GDM1 (cell line): ENCODE measurements around the gene CCR5AS.
"Not testable (repeated sequence)": the region's sequence is repeated elsewhere in the genome, so short reads cannot be mapped to it uniquely, and the experiment has no call there.

Experiments used
- DNase-seq: peaks from one replicate; lab custom pipeline; 2025; lab: John Stamatoyannopoulos, UW

The CCR5AS gene

DNA sequence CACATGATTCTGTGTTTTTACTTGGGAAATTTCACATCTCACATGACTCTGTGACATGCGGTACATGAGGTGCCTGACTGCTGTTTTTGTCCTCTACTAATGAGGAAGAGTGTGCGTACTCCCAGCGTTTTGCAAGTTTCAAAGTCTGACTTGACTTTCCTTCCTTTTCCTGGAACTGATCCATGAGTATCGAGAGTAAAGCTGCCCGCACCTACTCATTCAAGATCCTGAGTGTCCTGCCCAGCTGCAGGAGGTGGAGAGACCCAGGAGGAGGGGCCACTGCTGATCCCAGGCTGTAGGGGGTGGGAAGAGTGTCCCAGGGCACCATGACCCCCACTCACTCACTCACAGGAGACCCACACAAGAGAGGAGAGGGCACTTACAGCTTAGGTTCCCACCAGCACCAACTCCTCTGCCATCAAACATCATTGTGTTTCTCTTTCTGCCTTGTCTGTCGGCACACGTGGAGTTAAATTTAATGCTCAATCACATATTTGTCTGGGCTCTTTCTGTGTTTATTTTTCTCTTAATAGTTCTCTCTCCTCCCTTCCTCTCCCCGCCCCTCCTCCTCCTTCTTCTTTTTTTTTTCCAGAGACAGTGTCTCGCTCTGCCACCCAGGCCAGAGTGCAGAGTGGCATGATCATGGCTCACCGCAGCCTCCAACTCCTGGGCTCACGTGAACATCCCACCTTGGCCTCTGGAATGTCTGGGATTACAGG, 1.4 kb downstream of the CCR5AS start:
- DNase-seq, result no peak

DNA sequence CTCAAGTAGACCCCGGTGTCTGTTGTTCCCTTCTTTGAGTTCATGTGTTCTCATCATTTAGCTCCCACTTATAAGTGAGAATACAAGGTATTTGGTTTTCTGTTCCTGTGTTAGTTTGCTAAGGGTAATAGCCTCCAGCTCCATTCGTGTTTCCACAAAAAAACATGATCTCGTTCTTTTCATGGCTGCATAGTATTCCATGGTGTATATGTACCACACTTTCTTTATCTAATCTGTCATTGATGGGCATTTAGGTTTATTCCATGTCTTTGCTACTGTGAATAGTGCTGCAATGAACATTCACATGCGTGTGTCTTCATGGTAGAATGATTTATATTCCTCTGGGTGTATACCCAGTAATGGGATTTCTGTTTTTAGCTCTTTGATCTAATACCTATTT, 4.0 kb downstream of the CCR5AS start:
- DNase-seq, result not testable (repeated sequence)

DNA sequence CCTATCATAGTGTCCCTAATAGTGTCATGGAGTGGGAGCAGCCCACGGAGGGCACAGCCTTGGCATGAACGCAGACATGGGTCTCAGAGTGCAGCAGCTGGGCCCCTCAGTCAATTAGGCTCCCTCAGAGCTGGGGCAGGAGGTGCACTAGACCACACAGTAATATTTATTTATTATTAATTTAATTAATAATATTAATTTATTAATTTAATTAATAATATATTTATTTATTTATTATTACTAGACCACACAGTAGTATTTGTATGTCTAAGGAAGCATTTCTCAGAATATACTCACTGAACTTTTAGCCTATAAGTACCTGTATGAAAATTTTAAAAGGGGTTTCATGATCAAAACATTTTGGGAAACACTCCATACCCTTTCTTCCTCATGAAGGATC, 5.3 kb downstream of the CCR5AS start:
- no peak for DNase-seq

GRCh38 chr3:46400846-46401245, 6.0 kb downstream of the CCR5AS start:
- no peak for DNase-seq

- DNase-seq, result no peak
These were observed 6.7 kb downstream of the CCR5AS start for GRCh38 chr3:46400000-46400734.

- DNase-seq, result no peak
These were observed 7.3 kb downstream of the CCR5AS start for GRCh38 chr3:46399557-46399956.

- no peak for DNase-seq
These were observed 7.8 kb downstream of the CCR5AS start for GRCh38 chr3:46399098-46399497.

GRCh38 chr3:46398186-46398955, 8.5 kb downstream of the CCR5AS start:
- no peak for DNase-seq

GRCh38 chr3:46397111-46397510, 9.8 kb downstream of the CCR5AS start:
- no peak for DNase-seq

DNA sequence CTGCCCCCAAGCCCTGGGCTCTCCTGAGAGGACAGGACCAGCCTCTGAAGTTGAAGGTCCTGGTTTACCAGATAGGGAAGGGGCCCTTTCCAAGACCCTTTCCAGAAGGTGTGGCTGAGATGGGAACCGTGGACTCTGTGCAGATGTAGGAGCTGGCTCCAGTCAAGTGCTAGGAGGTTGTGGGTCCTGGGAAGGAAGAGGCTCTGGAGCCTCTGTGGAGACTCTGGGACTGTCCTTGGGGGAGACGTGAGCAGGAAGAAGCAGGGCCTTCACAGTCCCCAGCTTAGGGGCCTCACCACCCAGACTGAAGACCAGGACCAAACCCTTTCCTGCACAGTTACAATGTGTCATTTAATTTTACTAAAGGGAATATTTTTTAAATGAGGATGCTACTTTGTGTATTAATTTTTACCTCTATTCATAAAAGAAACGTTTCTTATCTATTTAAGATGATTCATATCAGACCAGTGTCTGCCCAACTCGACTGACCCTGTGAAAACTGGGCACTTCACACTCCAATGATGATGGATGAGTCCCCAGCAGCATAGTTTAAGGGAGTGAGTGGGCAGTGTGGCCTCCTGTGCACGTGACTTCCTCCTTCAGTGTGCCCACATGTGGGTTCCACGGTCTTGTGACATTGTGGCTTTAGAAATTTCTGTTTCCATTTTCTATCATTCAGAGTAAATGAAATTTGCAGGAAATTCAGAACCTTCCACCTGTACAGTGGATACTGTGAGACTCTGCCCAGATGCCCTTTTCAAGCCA, 10.9 kb downstream of the CCR5AS start:
- peak; percentile 24 for DNase-seq

- DNase-seq, result no peak
These were observed 11.6 kb downstream of the CCR5AS start for GRCh38 chr3:46395210-46395661.

DNA sequence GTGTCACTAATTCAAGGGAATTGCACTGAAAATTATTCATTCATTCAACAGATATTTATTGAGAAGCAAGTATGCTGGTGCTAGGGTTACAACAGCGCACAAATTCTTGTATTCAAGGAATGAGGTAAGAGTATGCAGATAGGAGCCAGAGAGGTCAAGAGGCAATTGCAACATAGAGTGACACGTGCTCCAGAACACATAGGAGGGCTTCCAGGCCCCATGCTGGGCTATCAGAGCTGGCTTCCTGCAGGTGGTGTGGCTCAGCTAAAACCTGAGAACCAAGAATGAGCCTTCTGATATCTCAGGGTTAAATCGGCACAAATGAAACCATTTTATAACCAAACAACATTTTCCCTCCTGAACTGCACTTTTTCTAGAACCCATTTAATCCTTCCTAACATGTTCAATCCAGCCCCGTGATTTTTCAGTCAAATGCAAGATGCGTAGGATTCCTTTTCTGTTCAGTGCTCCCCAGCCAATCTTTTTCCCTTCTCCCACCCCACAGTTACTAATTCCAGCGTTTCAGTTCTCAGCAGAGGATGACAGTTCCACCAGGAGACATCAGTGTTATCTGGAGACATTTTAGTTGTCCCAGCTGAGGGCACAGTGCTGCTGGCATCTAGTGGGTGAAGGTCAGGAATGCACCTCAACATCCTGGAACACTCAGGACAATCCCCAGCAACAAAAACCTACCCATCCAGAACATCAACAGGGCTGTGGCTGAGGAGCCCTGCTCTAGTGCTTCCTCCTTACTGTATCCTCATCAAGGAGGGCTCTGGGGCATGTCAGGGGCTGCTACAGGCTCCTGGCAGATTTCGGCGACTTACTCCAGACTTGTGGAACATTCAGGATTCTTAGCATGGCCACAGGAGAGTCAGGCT, 13.1 kb downstream of the CCR5AS start:
- DNase-seq, result no peak

DNA sequence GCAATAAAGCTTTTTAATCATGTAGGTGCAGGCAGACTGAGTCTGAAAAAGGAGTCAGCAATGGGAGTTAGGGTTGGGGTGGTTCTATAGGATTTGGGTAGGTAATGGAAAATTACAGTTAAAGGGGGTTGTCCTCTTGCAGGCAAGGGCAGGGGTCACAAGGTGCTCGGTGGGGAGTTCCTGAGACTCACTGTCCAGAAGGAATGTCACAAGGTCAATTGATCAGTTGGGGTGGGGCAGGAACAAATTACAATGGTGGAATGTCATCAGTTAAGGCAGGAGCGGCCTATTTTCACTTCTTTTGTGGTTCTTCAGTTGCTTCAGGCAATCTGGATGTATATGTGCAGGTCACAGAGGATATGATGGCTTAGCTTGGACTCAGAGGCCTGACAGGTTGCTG, 13.9 kb downstream of the CCR5AS start:
- no peak for DNase-seq

GRCh38 chr3:46391526-46391925, 15.3 kb downstream of the CCR5AS start:
- not testable (repeated sequence) for DNase-seq

DNA sequence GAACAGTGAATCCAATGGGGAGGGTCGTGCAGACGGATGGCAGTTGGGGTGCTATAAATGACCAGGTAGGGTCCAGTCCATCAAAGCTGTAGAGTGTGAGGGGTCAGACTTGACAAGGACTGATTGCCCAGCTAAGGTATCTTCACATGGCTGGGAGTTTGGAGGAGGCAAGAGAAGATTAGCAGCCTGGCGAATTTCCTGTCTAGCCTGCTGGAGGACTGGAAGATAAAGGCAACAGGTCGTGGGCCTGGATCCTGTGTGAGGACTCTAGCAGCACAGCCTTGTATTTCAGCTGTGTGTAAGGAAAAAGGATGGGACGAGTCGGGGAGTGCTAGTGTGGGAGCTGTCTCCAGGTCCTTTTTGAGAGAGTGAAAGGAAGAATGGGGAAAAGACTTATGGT, 17.6 kb downstream of the CCR5AS start:
- no peak for DNase-seq

GRCh38 chr3:46388847-46389246, 18.0 kb downstream of the CCR5AS start:
- DNase-seq, result not testable (repeated sequence)

- peak; percentile 44 for DNase-seq
These were observed 20.7 kb downstream of the CCR5AS start for GRCh38 chr3:46386205-46386604.

DNA sequence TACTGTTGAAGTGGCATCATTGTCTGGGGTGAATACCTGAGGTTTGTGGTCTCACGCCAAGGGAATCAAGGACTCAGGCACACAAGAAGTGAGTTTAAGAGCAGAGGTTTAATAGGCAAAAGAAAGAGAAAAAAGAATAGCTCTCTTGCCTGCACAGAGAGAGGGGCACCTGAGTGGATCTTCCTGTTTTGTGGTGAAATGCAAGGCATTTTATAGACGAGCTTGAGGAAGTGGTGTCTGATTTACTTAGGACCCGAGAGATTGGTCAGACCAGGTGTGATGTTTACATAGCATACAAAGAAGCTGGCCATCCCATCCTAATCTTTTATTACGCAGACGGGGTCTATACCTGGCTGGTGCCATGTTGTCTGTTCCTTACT, 22.9 kb downstream of the CCR5AS start:
- no peak for DNase-seq

- no peak for DNase-seq
These were observed 23.5 kb downstream of the CCR5AS start for GRCh38 chr3:46383211-46383950.

- DNase-seq, result no peak
These were observed 25.2 kb downstream of the CCR5AS start for GRCh38 chr3:46381625-46382024.
